Mucosa of stomach (tissue), 1 donor: ENCODE measurements around the gene ZC3H7A.

Experiments used
- H3K27me3 ChIP-seq: one replicate; pipeline ENCODE4 v1.7.0; 2013; ENCODE audit warnings: mild to moderate bottlenecking, low read length; ENCODE audit not compliant: control insufficient read depth, insufficient read depth
- H3K36me3 ChIP-seq: one replicate; pipeline ENCODE4 v1.7.0; 2013; ENCODE audit warnings: low read length; ENCODE audit not compliant: control insufficient read depth, insufficient read depth
- H3K4me1 ChIP-seq: one replicate; pipeline ENCODE4 v1.7.0; 2013; ENCODE audit warnings: mild to moderate bottlenecking, low read length; ENCODE audit not compliant: control insufficient read depth, insufficient read depth
- H3K4me3 ChIP-seq: one replicate; pipeline ENCODE4 v1.7.0; 2013; ENCODE audit warnings: low read length
- H3K9ac ChIP-seq: one replicate; pipeline ENCODE4 v1.7.0; 2013; ENCODE audit warnings: mild to moderate bottlenecking, low read length, moderate library complexity
- H3K9me3 ChIP-seq: one replicate; pipeline ENCODE4 v1.7.0; 2013; ENCODE audit warnings: mild to moderate bottlenecking, low read length, moderate library complexity; ENCODE audit not compliant: control insufficient read depth
- donor health status: Pancreatic carcinoma.

The ZC3H7A gene

GRCh38 chr16:11721781-11722467 lies 75.1 kb downstream of the ZC3H7A start:
- H3K9me3 ChIP-seq: no peaks in the 10 kb centered on the region
- peaks cover 10% of the 10 kb centered on the region for H3K36me3 ChIP-seq

GRCh38 chr16:11719762-11720161 lies 77.3 kb downstream of the ZC3H7A start:
- H3K4me3 ChIP-seq: no peak overlapping the region
- no peaks in the 10 kb centered on the region for H3K9me3 ChIP-seq
- H3K27me3 ChIP-seq: no peaks in the 10 kb centered on the region
- H3K4me1 ChIP-seq: peaks cover 36% of the 10 kb centered on the region
- peaks cover 4% of the 10 kb centered on the region for H3K36me3 ChIP-seq
- no peak overlapping the region for H3K9ac ChIP-seq

More at GRCh38 chr16:11721781-11722467, 75.1 kb downstream of the ZC3H7A start:
- H3K27me3 ChIP-seq: no peaks in the 10 kb centered on the region
- no peak overlapping the region for H3K4me3 ChIP-seq
- peaks cover 32% of the 10 kb centered on the region for H3K4me1 ChIP-seq
- no peak overlapping the region for H3K9ac ChIP-seq

GRCh38 chr16:11719171-11719570 lies 77.9 kb downstream of the ZC3H7A start:
- Histone ChIP-seq H3K27me3 (no peaks in the 10 kb centered on the region), H3K4me3 (no peak overlapping the region), H3K36me3 (peaks cover 4% of the 10 kb centered on the region), H3K9ac (no peak overlapping the region), H3K9me3 (no peaks in the 10 kb centered on the region), H3K4me1 (peaks cover 37% of the 10 kb centered on the region)

GRCh38 chr16:11717811-11718210 lies 79.2 kb downstream of the ZC3H7A start:
- H3K9ac ChIP-seq: no peak overlapping the region

GRCh38 chr16:11716336-11716735 lies 80.7 kb downstream of the ZC3H7A start:
- H3K9me3 ChIP-seq: no peaks in the 10 kb centered on the region
- H3K4me1 ChIP-seq: peaks cover 26% of the 10 kb centered on the region
- H3K27me3 ChIP-seq: no peaks in the 10 kb centered on the region
- no peak overlapping the region for H3K4me3 ChIP-seq
- H3K9ac ChIP-seq: peak overlapping the region; percentile 24
- H3K36me3 ChIP-seq: peaks cover 4% of the 10 kb centered on the region

More at GRCh38 chr16:11717811-11718210, 79.2 kb downstream of the ZC3H7A start:
- H3K4me3 ChIP-seq: no peak overlapping the region
- H3K27me3 ChIP-seq: no peaks in the 10 kb centered on the region
- H3K36me3 ChIP-seq: peaks cover 4% of the 10 kb centered on the region
- peaks cover 37% of the 10 kb centered on the region for H3K4me1 ChIP-seq
- H3K9me3 ChIP-seq: no peaks in the 10 kb centered on the region

- no peak overlapping the region for H3K9ac ChIP-seq
- no peaks in the 10 kb centered on the region for H3K27me3 ChIP-seq
- peaks cover 26% of the 10 kb centered on the region for H3K4me1 ChIP-seq
- no peaks in the 10 kb centered on the region for H3K9me3 ChIP-seq
- no peak overlapping the region for H3K4me3 ChIP-seq
- H3K36me3 ChIP-seq: peaks cover 4% of the 10 kb centered on the region
Observed at GRCh38 chr16:11715246-11715947, 81.7 kb downstream of the ZC3H7A start.

GRCh38 chr16:11712122-11712521 lies 84.9 kb downstream of the ZC3H7A start:
- H3K27me3 ChIP-seq: no peaks in the 10 kb centered on the region
- peaks cover 15% of the 10 kb centered on the region for H3K4me1 ChIP-seq
- H3K9ac ChIP-seq: no peak overlapping the region
- no peaks in the 10 kb centered on the region for H3K9me3 ChIP-seq
- no peak overlapping the region for H3K4me3 ChIP-seq
- no peaks in the 10 kb centered on the region for H3K36me3 ChIP-seq

GRCh38 chr16:11711662-11712061 lies 85.4 kb downstream of the ZC3H7A start:
- Histone ChIP-seq H3K9me3 (no peaks in the 10 kb centered on the region), H3K4me3 (no peak overlapping the region), H3K4me1 (peaks cover 15% of the 10 kb centered on the region), H3K36me3 (no peaks in the 10 kb centered on the region), H3K27me3 (no peaks in the 10 kb centered on the region), H3K9ac (no peak overlapping the region)

- Histone ChIP-seq H3K4me3 (no peak overlapping the region), H3K27me3 (no peaks in the 10 kb centered on the region), H3K4me1 (no peaks in the 10 kb centered on the region), H3K36me3 (no peaks in the 10 kb centered on the region), H3K9me3 (no peaks in the 10 kb centered on the region), H3K9ac (no peak overlapping the region)
Observed at GRCh38 chr16:11708421-11708820, 88.6 kb downstream of the ZC3H7A start.

- H3K9me3 ChIP-seq: no peaks in the 10 kb centered on the region
- H3K27me3 ChIP-seq: no peaks in the 10 kb centered on the region
- H3K4me1 ChIP-seq: no peaks in the 10 kb centered on the region
- no peak overlapping the region for H3K9ac ChIP-seq
- no peak overlapping the region for H3K4me3 ChIP-seq
- H3K36me3 ChIP-seq: no peaks in the 10 kb centered on the region
Observed at GRCh38 chr16:11707679-11708197, 89.3 kb downstream of the ZC3H7A start.

GRCh38 chr16:11706180-11706742 lies 90.8 kb downstream of the ZC3H7A start:
- Histone ChIP-seq H3K9me3 (no peaks in the 10 kb centered on the region), H3K27me3 (no peaks in the 10 kb centered on the region), H3K4me3 (no peak overlapping the region), H3K4me1 (no peaks in the 10 kb centered on the region), H3K36me3 (peaks cover 4% of the 10 kb centered on the region), H3K9ac (no peak overlapping the region)
